Measurements from ENCODE around the gene OVOL1.
A peak's percentile ranks its signal among the peaks of the same experiment; 100 is the strongest.
"Not testable (repeated sequence)": the region's sequence is repeated elsewhere in the genome, so short reads cannot be mapped to it uniquely, and the experiment has no call there.

OVOL1 gene

GRCh38 chr11:65786786-65787636 lies at the start of gene OVOL1:
TSS of gene OVOL1 (plus strand) at chr11:65787063. CDS start at chr11:65787374, 311 bp downstream.
- peak within 1 kb of the TSS; percentile 53 for H3K4me3 ChIP-seq (ENCODE audit: low read depth, low read length)

- H3K4me3 ChIP-seq (ENCODE audit: low read depth, low read length), result no peak overlapping the region
These were observed 47.8 kb upstream of the OVOL1 start for GRCh38 chr11:65739022-65739421.

- no peak overlapping the region for H3K4me3 ChIP-seq (ENCODE audit: low read depth, low read length)
These were observed 45.7 kb upstream of the OVOL1 start for GRCh38 chr11:65741185-65741584.

GRCh38 chr11:65742353-65742752 lies 44.5 kb upstream of the OVOL1 start:
- H3K4me3 ChIP-seq (ENCODE audit: low read depth, low read length), result no peak overlapping the region

- H3K4me3 ChIP-seq (ENCODE audit: low read depth, low read length), result no peak overlapping the region
These were observed 43.2 kb upstream of the OVOL1 start for GRCh38 chr11:65743681-65744025.

- no peak overlapping the region for H3K4me3 ChIP-seq (ENCODE audit: low read depth, low read length)
These were observed 42.7 kb upstream of the OVOL1 start for GRCh38 chr11:65744026-65744698.

GRCh38 chr11:65744699-65745042 lies 42.2 kb upstream of the OVOL1 start:
- H3K4me3 ChIP-seq (ENCODE audit: low read depth, low read length), result no peak overlapping the region

GRCh38 chr11:65745049-65745448 lies 41.8 kb upstream of the OVOL1 start:
- no peak overlapping the region for H3K4me3 ChIP-seq (ENCODE audit: low read depth, low read length)

GRCh38 chr11:65762169-65762568 lies 24.7 kb upstream of the OVOL1 start:
- not testable (repeated sequence) for H3K4me3 ChIP-seq (ENCODE audit: low read depth, low read length)

- H3K4me3 ChIP-seq (ENCODE audit: low read depth, low read length), result not testable (repeated sequence)
These were observed 24.0 kb upstream of the OVOL1 start for GRCh38 chr11:65762816-65763215.

GRCh38 chr11:65764434-65764833 lies 22.4 kb upstream of the OVOL1 start:
- H3K4me3 ChIP-seq (ENCODE audit: low read depth, low read length), result no peak overlapping the region

- H3K4me3 ChIP-seq (ENCODE audit: low read depth, low read length), result no peak overlapping the region
These were observed 20.3 kb upstream of the OVOL1 start for GRCh38 chr11:65766535-65766934.

GRCh38 chr11:65767406-65767805 lies 19.5 kb upstream of the OVOL1 start:
- no peak overlapping the region for H3K4me3 ChIP-seq (ENCODE audit: low read depth, low read length)

GRCh38 chr11:65767806-65768205 lies 19.1 kb upstream of the OVOL1 start:
- not testable (repeated sequence) for H3K4me3 ChIP-seq (ENCODE audit: low read depth, low read length)

- no peak overlapping the region for H3K4me3 ChIP-seq (ENCODE audit: low read depth, low read length)
These were observed 15.8 kb upstream of the OVOL1 start for GRCh38 chr11:65770951-65771567.

GRCh38 chr11:65771589-65772112 lies 15.2 kb upstream of the OVOL1 start:
- no peak overlapping the region for H3K4me3 ChIP-seq (ENCODE audit: low read depth, low read length)

GRCh38 chr11:65773784-65774411 lies 13.0 kb upstream of the OVOL1 start:
- H3K4me3 ChIP-seq (ENCODE audit: low read depth, low read length), result no peak overlapping the region

- no peak overlapping the region for H3K4me3 ChIP-seq (ENCODE audit: low read depth, low read length)
These were observed 12.1 kb upstream of the OVOL1 start for GRCh38 chr11:65774525-65775306.

GRCh38 chr11:65776196-65776595 lies 10.7 kb upstream of the OVOL1 start:
- no peak overlapping the region for H3K4me3 ChIP-seq (ENCODE audit: low read depth, low read length)

GRCh38 chr11:65776710-65777141 lies 10.1 kb upstream of the OVOL1 start:
- no peak overlapping the region for H3K4me3 ChIP-seq (ENCODE audit: low read depth, low read length)

- H3K4me3 ChIP-seq (ENCODE audit: low read depth, low read length), result no peak overlapping the region
These were observed 9.6 kb upstream of the OVOL1 start for GRCh38 chr11:65777241-65777640.
